HEK293T (cell line): ENCODE measurements around the gene DZANK1.

Experiments used
- ARNT ChIP-seq: fragments of 450-650 bp; IDR thresholded peaks from 2 replicates; pipeline ENCODE4 v1.6.1; 2017; ENCODE audit warnings: mild to moderate bottlenecking
- BHLHE40 ChIP-seq: fragments of 450-650 bp; IDR thresholded peaks from 2 replicates; pipeline ENCODE4 v1.6.1; 2016; ENCODE audit warnings: mild to moderate bottlenecking, moderate library complexity, borderline replicate concordance
- CTBP1 ChIP-seq: fragments of 450-650 bp; IDR thresholded peaks from 2 replicates; pipeline ENCODE4 v1.6.1; 2016; ENCODE audit warnings: borderline replicate concordance
- ELF4 ChIP-seq: fragments of 450-650 bp; IDR thresholded peaks from 2 replicates; pipeline ENCODE4 v1.6.1; 2017; ENCODE audit warnings: antibody characterized with exemption
- FOXA1 ChIP-seq: fragments of 450-650 bp; IDR thresholded peaks from 2 replicates; pipeline ENCODE4 v1.6.1; 2016; ENCODE audit warnings: mild to moderate bottlenecking
- FOXM1 ChIP-seq: fragments of 450-650 bp; IDR thresholded peaks from 2 replicates; pipeline ENCODE4 v1.6.1; 2017; ENCODE audit warnings: mild to moderate bottlenecking, borderline replicate concordance
- HDGF ChIP-seq: fragments of 450-650 bp; IDR thresholded peaks from 2 replicates; pipeline ENCODE4 v1.6.1; 2017; ENCODE audit warnings: antibody characterized with exemption, borderline replicate concordance
- NFRKB ChIP-seq: fragments of 450-650 bp; IDR thresholded peaks from 2 replicates; pipeline ENCODE4 v1.6.1; 2016; ENCODE audit warnings: mild to moderate bottlenecking, moderate library complexity
- SP1 ChIP-seq: fragments of 450-650 bp; IDR thresholded peaks from 2 replicates; pipeline ENCODE4 v1.6.1; 2017
- SUZ12 ChIP-seq: fragments of 450-650 bp; IDR thresholded peaks from 2 replicates; pipeline ENCODE4 v1.6.1; 2016; ENCODE audit warnings: mild to moderate bottlenecking
- TARDBP ChIP-seq: fragments of 450-650 bp; IDR thresholded peaks from 2 replicates; pipeline ENCODE4 v1.6.1; 2016

GRCh38 chr20:18507218-18508191, 40.7 kb upstream of the DZANK1 start, which contains the start of gene SEC23B:
- TF ChIP-seq ARNT (no peak), BHLHE40 (no peak), NFRKB (peak; percentile 57; the same call in 1 of the 2 replicates), SP1 (no peak), FOXA1 (no peak), ELF4 (peak; percentile 42), FOXM1 (no peak), SUZ12 (no peak), HDGF (no peak), CTBP1 (no peak), TARDBP (no peak)
